ENCODE results near the gene RRP8. TPM values are rescaled to one million over a fixed set of nuclear protein-coding genes. Genes with fewer than 3 reads are reported as not detected.

The RRP8 gene
- total and polyA plus RNA-seq, 10 donors: 17.0 to 28.4 (median 23.6) TPM

DNA sequence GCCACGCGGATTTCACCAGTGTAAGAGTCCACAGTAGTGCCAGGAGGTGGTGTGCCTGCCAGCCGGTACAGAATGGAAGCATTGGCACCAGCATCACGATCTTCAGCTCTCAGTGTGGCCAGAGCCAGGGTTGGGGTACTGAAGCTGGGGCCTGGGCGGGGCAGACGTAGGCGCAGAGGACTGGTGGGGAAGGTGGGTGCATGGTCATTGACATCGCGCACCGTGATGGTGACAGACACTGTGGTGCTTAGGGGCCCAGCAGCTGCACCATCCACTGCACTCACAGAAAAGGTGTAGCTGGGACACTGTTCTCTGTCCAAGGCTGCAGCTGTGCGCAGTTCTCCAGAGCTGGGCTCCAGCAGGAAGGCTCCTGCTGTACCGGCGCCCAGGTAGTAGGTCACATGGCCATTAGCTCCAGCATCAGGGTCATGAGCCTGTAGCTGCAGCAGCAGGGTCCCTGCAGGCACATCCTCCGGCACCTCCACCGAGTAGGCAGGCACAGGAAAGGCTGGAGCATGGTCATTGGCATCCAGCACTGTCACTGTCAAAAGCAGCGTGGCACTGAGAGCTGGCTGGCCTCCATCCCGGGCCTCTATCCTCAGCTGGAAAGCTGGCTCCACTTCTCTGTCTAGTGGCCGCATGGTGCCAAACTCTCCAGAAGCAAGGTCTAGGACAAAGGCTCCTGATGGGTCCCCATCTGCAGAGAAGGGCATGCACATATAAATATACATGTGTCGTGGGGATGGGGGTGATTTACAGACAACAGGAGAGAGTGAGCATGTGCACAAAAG, 23.8 kb upstream of the RRP8 start:
- Histone ChIP-seq H3K4me3 (peak overlapping the region in 1 of 8 donors; percentile 38), H3K36me3 (peaks cover 0 to 85% (median 39%) of the 10 kb centered on the region in 6 donors), H3K27me3 (replicated peaks in 1 of 7) (no peaks in the 10 kb centered on the region), H3K4me1 (peaks cover 12 to 30% (median 24%) of the 10 kb centered on the region in 6 donors), H3K27ac (peak overlapping the region in 6 of 8 donors; percentile 30 to 64 (median 52)), H3K9me3 (no peaks in the 10 kb centered on the region)
- WGBS, 5 donors: 75 to 82% (median 81%) methylated on average over 10 to 19 of the region's 19 CpGs
- intact Hi-C loops (cut with DNase I; ENCODE audit: low total_unique reads): no loop called here
- TF ChIP-seq, protein P1, sequence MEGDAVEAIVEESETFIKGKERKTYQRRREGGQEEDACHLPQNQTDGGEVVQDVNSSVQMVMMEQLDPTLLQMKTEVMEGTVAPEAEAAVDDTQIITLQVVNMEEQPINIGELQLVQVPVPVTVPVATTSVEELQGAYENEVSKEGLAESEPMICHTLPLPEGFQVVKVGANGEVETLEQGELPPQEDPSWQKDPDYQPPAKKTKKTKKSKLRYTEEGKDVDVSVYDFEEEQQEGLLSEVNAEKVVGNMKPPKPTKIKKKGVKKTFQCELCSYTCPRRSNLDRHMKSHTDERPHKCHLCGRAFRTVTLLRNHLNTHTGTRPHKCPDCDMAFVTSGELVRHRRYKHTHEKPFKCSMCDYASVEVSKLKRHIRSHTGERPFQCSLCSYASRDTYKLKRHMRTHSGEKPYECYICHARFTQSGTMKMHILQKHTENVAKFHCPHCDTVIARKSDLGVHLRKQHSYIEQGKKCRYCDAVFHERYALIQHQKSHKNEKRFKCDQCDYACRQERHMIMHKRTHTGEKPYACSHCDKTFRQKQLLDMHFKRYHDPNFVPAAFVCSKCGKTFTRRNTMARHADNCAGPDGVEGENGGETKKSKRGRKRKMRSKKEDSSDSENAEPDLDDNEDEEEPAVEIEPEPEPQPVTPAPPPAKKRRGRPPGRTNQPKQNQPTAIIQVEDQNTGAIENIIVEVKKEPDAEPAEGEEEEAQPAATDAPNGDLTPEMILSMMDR (IDR thresholded peaks at IDR 0.05 in 8 of 11, conservative IDR thresholded peaks at IDR 0.05 in 3 of 11): no peak
- TF ChIP-seq POLR2AphosphoS5 (IDR thresholded peaks at IDR 0.05): peak in 1 of 3 donors; percentile 20
- DNase-seq: peak; percentile 78

DNA sequence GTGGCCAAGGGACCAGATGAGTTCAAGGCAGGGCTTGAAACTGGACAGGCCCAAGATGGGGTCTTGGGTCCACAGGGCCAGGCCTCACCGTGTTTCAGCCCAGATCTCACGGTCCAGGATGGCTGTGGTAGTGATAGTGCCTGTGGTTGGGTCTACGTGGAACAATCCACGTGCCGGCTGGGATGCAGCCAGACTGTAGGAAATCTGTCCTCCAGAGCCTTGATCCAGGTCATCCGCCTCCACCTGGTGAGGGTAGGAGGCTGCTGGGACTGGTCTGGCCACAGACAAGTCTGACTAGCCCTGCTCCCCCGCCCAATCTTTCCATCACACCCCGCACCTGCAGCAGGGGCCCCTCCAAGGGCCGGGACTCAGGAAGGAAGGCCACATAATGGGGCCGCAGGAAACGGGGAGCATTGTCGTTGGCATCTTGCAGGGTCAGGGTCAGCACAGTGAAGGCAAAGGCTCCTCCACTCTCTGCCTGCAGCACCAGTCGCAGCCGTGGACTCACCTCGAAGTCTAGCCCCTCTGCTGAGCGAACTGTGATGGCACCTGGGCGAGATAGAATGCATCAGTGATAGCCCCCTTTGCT, 22.5 kb upstream of the RRP8 start:
- DNase-seq: peak; percentile 65
- Histone ChIP-seq H3K27me3 (replicated peaks in 1 of 7) (no peaks in the 10 kb centered on the region), H3K9me3 (no peaks in the 10 kb centered on the region), H3K4me1 (peaks cover 12 to 43% (median 24%) of the 10 kb centered on the region in 6 donors), H3K36me3 (peaks cover 0 to 72% (median 28%) of the 10 kb centered on the region in 6 donors), H3K27ac (no peak overlapping the region), H3K4me3 (no peak overlapping the region)
- TF ChIP-seq POLR2A (IDR thresholded peaks at IDR 0.05): no peak
- TF ChIP-seq, protein P1 (IDR thresholded peaks at IDR 0.05 in 8 of 11, conservative IDR thresholded peaks at IDR 0.05 in 3 of 11): no peak
- TF ChIP-seq POLR2AphosphoS5 (IDR thresholded peaks at IDR 0.05): peak in 2 of 3 donors; percentile 15 to 56
- WGBS, 5 donors: 80 to 89% (median 81%) methylated on average over 12 to 17 of the region's 17 CpGs
- intact Hi-C loops (cut with DNase I; ENCODE audit: low total_unique reads): no loop called here

DNA sequence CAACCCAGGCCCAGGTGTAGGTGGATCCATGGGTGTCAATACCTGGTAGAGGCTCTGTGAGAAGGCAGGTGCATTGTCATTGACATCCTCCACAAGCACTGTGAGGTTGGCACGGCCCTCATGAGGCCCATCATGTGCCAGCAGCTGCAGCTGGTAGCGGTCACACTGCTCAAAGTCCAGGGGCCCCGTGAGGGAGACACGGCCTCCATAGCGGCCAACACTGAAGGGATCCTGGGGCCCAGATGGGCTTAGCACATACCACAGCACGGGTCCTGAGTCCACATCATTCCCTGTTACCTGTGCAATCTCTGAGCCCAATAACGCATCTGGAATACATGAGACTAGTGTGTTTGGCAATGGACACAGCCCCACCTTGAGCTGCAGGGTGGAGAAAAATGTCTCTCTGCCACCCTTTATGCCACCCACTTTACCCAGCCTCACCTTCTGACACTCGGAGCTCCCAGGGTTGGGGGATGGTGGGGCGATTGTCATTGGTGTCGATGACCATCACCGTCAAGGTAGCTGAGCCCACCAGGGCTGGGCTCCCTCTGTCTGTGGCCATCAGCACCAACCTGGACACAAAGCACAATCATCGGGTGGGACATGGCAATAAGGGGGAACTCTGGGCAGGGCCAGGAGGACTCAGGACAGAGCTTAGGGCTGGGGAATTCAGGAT, 21.9 kb upstream of the RRP8 start:
- no peaks in the 10 kb centered on the region for H3K9me3 ChIP-seq
- TF ChIP-seq, protein P1 (IDR thresholded peaks at IDR 0.05 in 8 of 11, conservative IDR thresholded peaks at IDR 0.05 in 3 of 11): no peak
- no peak for TF ChIP-seq POLR2A (IDR thresholded peaks at IDR 0.05)
- TF ChIP-seq POLR2AphosphoS5 (IDR thresholded peaks at IDR 0.05): no peak
- H3K4me3 ChIP-seq: no peak overlapping the region
- H3K27me3 ChIP-seq (replicated peaks in 1 of 7): no peaks in the 10 kb centered on the region
- WGBS, 5 donors: 88 to 94% (median 92%) methylated on average over 9 to 12 of the region's 12 CpGs
- intact Hi-C loops (cut with DNase I; ENCODE audit: low total_unique reads): no loop called here
- DNase-seq: peak; percentile 57
- H3K4me1 ChIP-seq: peaks cover 12 to 49% (median 24%) of the 10 kb centered on the region in 6 donors
- H3K36me3 ChIP-seq: peaks cover 0 to 66% (median 22%) of the 10 kb centered on the region in 6 donors
- no peak overlapping the region for H3K27ac ChIP-seq
